Measurements from ENCODE around the gene TNIK. TPM values are rescaled to one million over a fixed set of nuclear protein-coding genes. Genes with fewer than 3 reads are reported as not detected.

Gene TNIK
- total RNA-seq, 1 donor from 2014 or later, result 9.3 TPM

GRCh38 chr3:171200052-171200749 lies 260.0 kb downstream of the TNIK start:
- Mint-ChIP-seq H3K27ac (no peak overlapping the region), H3K27me3 (ENCODE audit: low read depth) (no peaks in the 10 kb centered on the region), H3K9me3 (peaks cover 14% of the 10 kb centered on the region), H3K4me1 (no peaks in the 10 kb centered on the region), H3K4me3 (no peak overlapping the region), H3K36me3 (no peaks in the 10 kb centered on the region)
- DNase-seq (ENCODE audit: low spot score in 2 of 2, unreplicated experiment in 2 of 2), result no peak
- no peak for TF ChIP-seq CTCF (IDR thresholded peaks at IDR 0.05; ENCODE audit: unreplicated experiment)

DNA sequence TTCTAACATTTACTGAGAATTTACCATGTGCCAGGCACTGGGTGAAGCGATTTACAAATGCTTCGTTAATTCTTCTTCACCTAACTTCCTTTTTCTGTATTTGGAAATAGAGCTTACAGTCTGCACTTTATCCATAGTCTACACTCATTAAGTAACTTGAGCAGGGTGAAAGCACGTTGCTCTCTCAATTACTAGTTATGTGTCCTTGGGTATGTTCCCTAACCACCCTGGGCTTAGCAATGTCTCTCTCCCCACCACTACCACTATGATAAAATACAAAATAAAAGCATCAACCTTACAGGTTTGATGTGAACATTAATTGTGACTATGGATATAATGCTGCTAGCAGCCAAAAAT lies 260.8 kb downstream of the TNIK start:
- Mint-ChIP-seq H3K9me3 (peaks cover 14% of the 10 kb centered on the region), H3K27me3 (ENCODE audit: low read depth) (no peaks in the 10 kb centered on the region), H3K36me3 (no peaks in the 10 kb centered on the region), H3K4me3 (no peak overlapping the region), H3K4me1 (no peaks in the 10 kb centered on the region), H3K27ac (no peak overlapping the region)
- DNase-seq (ENCODE audit: low spot score in 2 of 2, unreplicated experiment in 2 of 2), result no peak
- no peak for TF ChIP-seq CTCF (IDR thresholded peaks at IDR 0.05; ENCODE audit: unreplicated experiment)

GRCh38 chr3:171198781-171199472 lies 261.3 kb downstream of the TNIK start:
- H3K9me3 Mint-ChIP-seq, result peaks cover 14% of the 10 kb centered on the region
- no peak overlapping the region for H3K27ac Mint-ChIP-seq
- no peak overlapping the region for H3K4me3 Mint-ChIP-seq

DNA sequence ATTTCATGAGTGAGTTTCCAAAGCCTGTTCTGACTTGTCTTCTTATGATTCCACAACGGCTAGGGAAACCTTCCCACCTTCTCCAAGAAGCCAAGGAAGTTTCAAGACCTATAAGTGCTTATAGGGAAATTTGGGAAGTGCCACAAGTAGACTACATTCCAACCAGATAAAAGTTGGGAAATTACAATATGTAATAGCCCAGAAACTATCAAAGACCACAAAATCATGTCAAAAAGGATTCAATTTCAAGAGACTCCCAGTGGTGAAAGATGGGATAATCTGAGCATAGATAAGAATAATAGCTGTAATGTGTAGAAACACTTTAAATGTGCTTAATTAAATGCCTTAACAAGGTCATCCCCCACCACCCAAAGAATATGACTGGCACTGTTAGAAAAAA lies 264.5 kb downstream of the TNIK start:
- Mint-ChIP-seq H3K4me1 (peaks cover 9% of the 10 kb centered on the region), H3K36me3 (no peaks in the 10 kb centered on the region), H3K27me3 (ENCODE audit: low read depth) (no peaks in the 10 kb centered on the region), H3K4me3 (no peak overlapping the region), H3K27ac (no peak overlapping the region), H3K9me3 (peaks cover 14% of the 10 kb centered on the region)
- no peak for DNase-seq (ENCODE audit: low spot score in 2 of 2, unreplicated experiment in 2 of 2)
- peak; percentile 33 for TF ChIP-seq CTCF (IDR thresholded peaks at IDR 0.05; ENCODE audit: unreplicated experiment)

More at GRCh38 chr3:171198781-171199472, 261.3 kb downstream of the TNIK start:
- Mint-ChIP-seq H3K36me3 (no peaks in the 10 kb centered on the region), H3K4me1 (no peaks in the 10 kb centered on the region), H3K27me3 (ENCODE audit: low read depth) (no peaks in the 10 kb centered on the region)
- DNase-seq (ENCODE audit: low spot score in 2 of 2, unreplicated experiment in 2 of 2), result no peak
- TF ChIP-seq CTCF (IDR thresholded peaks at IDR 0.05; ENCODE audit: unreplicated experiment), result no peak

DNA sequence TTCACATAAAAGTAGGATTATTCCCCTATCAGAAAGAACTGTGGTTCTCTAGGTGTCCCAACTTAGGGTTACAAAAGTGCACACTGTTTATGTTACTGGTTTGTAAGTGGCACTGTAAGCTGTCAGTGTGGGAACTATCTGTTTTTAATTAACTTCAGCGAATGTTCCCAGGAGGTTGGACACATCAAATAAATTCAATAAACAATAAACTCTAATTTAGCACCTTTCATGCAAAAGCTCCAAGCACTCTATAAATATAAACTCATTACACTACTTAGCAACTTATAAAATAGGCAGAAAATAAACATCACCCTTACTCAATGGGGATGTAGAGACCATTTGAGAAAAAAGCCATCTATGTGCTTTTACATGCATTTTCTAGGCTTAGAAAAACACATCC lies 265.2 kb downstream of the TNIK start:
- peaks cover 14% of the 10 kb centered on the region for H3K9me3 Mint-ChIP-seq
- H3K4me1 Mint-ChIP-seq, result peaks cover 11% of the 10 kb centered on the region
- no peak for DNase-seq (ENCODE audit: low spot score in 2 of 2, unreplicated experiment in 2 of 2)
- H3K4me3 Mint-ChIP-seq, result no peak overlapping the region
- TF ChIP-seq CTCF (IDR thresholded peaks at IDR 0.05; ENCODE audit: unreplicated experiment), result no peak
- no peak overlapping the region for H3K27ac Mint-ChIP-seq
- H3K36me3 Mint-ChIP-seq, result no peaks in the 10 kb centered on the region
- no peaks in the 10 kb centered on the region for H3K27me3 Mint-ChIP-seq (ENCODE audit: low read depth)

Data from mesothelial cell of epicardium (in vitro differentiated cells).